Glutamatergic neuron (in vitro differentiated cells): Measurements from ENCODE around the gene SLCO3A1. TPM values are rescaled to one million over a fixed set of nuclear protein-coding genes. Genes with fewer than 3 reads are reported as not detected.

ENCODE experiments used
- DNase-seq: peaks from one replicate; pipeline ENCODE4 v3.0.0; 2022
- H3K27ac Mint-ChIP-seq: one replicate; pipeline ENCODE4 v1.8.0; 2020; ENCODE audit warnings: mild to moderate bottlenecking, mixed read lengths, inconsistent platforms; ENCODE audit not compliant: unreplicated experiment
- H3K27me3 Mint-ChIP-seq: one replicate; pipeline ENCODE4 v1.8.0; 2020; ENCODE audit warnings: mild to moderate bottlenecking, moderate library complexity, mixed read lengths, inconsistent platforms; ENCODE audit not compliant: unreplicated experiment
- H3K36me3 Mint-ChIP-seq: one replicate; pipeline ENCODE4 v1.8.0; 2020; ENCODE audit warnings: mild to moderate bottlenecking, mixed read lengths, inconsistent platforms; ENCODE audit not compliant: unreplicated experiment
- H3K4me1 Mint-ChIP-seq: one replicate; pipeline ENCODE4 v1.8.0; 2020; ENCODE audit warnings: mild to moderate bottlenecking, low read depth, mixed read lengths, inconsistent platforms; ENCODE audit not compliant: unreplicated experiment
- H3K4me3 Mint-ChIP-seq: one replicate; pipeline ENCODE4 v1.8.0; 2020; ENCODE audit warnings: mild to moderate bottlenecking, mixed read lengths, inconsistent platforms; ENCODE audit not compliant: unreplicated experiment
- H3K9me3 Mint-ChIP-seq: one replicate; pipeline ENCODE4 v1.8.0; 2020; ENCODE audit warnings: mild to moderate bottlenecking, moderate library complexity, mixed read lengths, inconsistent platforms; ENCODE audit not compliant: unreplicated experiment
- total RNA-seq: library from RNA; stranded (reverse); fragmentation: NEBNext Ultra II Directional; extraction: Animal tissue kit (Norgen Biotek cat#: 25700); gene quantifications from one replicate; pipeline ENCODE4 v1.2.1, GENCODE V29; 2021; ENCODE audit not compliant: unreplicated experiment
- TF ChIP-seq, protein P1 (sequence below): fragments of 200-600 bp; sonication (generic); IDR thresholded peaks from one replicate; pipeline ENCODE4 v1.5.0; 2021; ENCODE audit not compliant: partially characterized antibody, unreplicated experiment

The SLCO3A1 gene
- total RNA-seq, 1 donor from 2014 or later = 27.9 TPM

DNA sequence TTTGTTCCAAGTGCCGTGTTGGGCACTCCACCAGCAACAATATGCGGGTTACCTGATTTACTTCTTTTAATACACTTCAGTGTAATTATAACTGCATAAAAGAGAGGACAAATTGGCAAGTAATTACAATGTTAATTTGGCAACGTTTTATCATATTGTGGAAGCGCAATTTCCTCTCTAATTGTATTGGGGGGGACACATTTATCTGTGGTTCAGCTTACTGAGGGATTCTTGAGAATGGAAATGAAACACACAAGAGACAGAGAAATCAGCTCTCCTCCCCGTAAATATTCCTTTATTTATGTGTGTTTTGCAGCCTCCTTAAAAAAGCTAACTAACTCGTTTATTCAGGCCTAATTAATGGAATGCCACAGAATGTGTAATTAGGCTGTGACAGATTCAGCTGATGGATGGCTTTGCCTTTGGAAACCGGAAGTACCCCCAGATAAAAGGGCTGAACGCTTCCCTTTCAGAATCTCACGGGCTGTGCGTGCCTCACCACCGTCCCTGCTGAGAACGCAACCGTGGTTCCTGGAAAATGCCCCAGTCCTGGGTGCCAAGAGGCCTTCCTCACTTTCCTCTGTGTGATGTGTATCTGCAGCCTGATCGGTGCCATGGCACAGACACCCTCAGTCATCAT, 293.1 kb downstream of the SLCO3A1 start:
- DNase-seq = no peak

DNA sequence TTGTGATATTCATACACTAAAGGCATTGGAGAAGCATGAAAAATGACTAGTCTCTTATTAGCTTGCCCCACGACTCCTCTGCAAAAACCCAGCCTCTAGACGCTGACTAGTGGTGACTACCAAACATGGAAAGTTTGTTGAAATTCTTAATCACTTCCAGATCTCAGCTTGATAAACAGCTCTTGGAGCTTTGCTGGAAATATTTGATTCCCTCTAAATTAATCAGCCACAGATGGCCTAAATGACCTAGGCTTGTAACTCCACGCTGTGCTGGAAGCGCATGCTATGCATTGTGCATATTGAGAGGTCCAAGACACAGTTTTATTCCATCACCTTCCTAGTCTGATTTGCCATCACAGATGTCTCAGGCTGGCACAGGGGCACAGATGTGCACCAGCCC, 295.5 kb downstream of the SLCO3A1 start:
- Mint-ChIP-seq H3K36me3 (peaks cover 8% of the 10 kb centered on the region), H3K9me3 (peaks cover 1% of the 10 kb centered on the region), H3K27ac (no peak overlapping the region), H3K4me3 (no peak overlapping the region), H3K4me1 (peaks cover 2% of the 10 kb centered on the region), H3K27me3 (peaks cover 4% of the 10 kb centered on the region)
- DNase-seq = no peak
- TF ChIP-seq, protein P1, sequence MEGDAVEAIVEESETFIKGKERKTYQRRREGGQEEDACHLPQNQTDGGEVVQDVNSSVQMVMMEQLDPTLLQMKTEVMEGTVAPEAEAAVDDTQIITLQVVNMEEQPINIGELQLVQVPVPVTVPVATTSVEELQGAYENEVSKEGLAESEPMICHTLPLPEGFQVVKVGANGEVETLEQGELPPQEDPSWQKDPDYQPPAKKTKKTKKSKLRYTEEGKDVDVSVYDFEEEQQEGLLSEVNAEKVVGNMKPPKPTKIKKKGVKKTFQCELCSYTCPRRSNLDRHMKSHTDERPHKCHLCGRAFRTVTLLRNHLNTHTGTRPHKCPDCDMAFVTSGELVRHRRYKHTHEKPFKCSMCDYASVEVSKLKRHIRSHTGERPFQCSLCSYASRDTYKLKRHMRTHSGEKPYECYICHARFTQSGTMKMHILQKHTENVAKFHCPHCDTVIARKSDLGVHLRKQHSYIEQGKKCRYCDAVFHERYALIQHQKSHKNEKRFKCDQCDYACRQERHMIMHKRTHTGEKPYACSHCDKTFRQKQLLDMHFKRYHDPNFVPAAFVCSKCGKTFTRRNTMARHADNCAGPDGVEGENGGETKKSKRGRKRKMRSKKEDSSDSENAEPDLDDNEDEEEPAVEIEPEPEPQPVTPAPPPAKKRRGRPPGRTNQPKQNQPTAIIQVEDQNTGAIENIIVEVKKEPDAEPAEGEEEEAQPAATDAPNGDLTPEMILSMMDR = no peak

More for the DNA sequence above, 293.1 kb downstream of the SLCO3A1 start:
- Mint-ChIP-seq H3K4me3 (no peak overlapping the region), H3K9me3 (peaks cover 6% of the 10 kb centered on the region), H3K27me3 (peaks cover 3% of the 10 kb centered on the region), H3K27ac (no peak overlapping the region), H3K4me1 (peaks cover 5% of the 10 kb centered on the region), H3K36me3 (peaks cover 9% of the 10 kb centered on the region)
- TF ChIP-seq, protein P1 = no peak

DNA sequence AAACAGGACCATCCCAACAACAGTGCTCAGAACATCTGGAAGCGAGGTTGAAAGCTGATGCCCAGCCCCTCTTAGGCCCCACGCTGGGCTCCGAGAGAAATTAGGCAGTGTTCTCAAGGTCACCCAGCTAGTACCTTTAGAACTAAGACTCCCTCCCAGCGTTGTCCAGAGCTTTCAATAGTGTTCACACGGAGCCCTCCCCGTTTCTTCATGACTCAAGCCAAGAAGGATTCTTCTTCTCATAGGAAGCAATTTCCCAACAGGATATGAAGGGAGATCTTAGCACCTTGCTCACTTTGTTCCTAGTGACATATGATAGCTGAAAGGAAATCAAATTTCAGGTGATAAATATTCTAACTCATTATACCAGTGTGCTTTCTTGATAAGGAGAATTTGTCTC, 296.0 kb downstream of the SLCO3A1 start:
- no peak for DNase-seq
- H3K27ac Mint-ChIP-seq = no peak overlapping the region
- H3K4me1 Mint-ChIP-seq = peaks cover 2% of the 10 kb centered on the region
- H3K9me3 Mint-ChIP-seq = no peaks in the 10 kb centered on the region
- H3K36me3 Mint-ChIP-seq = peaks cover 12% of the 10 kb centered on the region
- H3K27me3 Mint-ChIP-seq = peaks cover 5% of the 10 kb centered on the region
- TF ChIP-seq, protein P1 = no peak
- no peak overlapping the region for H3K4me3 Mint-ChIP-seq

DNA sequence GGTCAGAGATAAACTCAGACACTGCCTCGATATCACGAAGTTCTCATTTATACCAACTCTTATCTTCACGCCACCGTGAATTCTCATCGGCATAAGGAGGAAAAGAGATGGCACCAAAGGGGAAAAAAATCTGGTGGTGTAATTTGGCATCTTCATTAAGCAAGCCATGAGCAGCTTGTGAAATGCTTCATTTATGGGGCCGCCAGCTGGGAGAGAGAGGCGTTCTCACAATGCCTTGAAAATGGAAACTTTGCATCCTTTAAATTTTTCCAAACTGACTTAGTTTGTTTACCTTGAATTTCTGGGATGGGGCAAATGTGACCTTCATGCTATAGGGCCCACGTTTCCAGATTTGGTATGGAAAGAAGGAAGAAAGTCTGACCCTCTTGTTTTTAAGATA, 297.7 kb downstream of the SLCO3A1 start:
- TF ChIP-seq, protein P1 = no peak
- H3K4me3 Mint-ChIP-seq = no peak overlapping the region
- H3K9me3 Mint-ChIP-seq = peaks cover 2% of the 10 kb centered on the region
- H3K27ac Mint-ChIP-seq = no peak overlapping the region
- no peak for DNase-seq
- peaks cover 17% of the 10 kb centered on the region for H3K36me3 Mint-ChIP-seq
- peaks cover 6% of the 10 kb centered on the region for H3K27me3 Mint-ChIP-seq
- peaks cover 2% of the 10 kb centered on the region for H3K4me1 Mint-ChIP-seq

DNA sequence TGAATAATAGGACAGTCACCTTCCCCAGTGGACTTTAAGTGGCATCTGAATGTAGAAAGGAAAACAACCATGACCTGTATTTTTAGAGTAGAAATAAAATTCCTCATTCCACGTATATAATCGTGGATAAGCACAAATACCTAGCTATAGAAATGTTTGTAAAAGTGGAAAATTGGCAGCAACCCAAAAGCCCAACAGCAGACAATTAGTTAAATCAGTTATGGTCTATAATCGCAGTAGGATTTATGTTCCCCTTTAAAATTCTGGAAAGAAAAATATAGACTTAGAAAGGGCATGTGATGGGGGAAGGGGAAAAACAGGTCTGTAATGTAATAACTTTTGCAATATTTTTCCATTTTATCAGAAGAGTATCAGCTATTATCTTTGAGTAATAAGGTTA, 298.2 kb downstream of the SLCO3A1 start:
- H3K4me3 Mint-ChIP-seq = no peak overlapping the region
- no peak overlapping the region for H3K27ac Mint-ChIP-seq
- peaks cover 2% of the 10 kb centered on the region for H3K9me3 Mint-ChIP-seq
- H3K27me3 Mint-ChIP-seq = peaks cover 6% of the 10 kb centered on the region
- peaks cover 2% of the 10 kb centered on the region for H3K4me1 Mint-ChIP-seq
- DNase-seq = no peak
- H3K36me3 Mint-ChIP-seq = peaks cover 17% of the 10 kb centered on the region
- TF ChIP-seq, protein P1 = no peak
